Measurements from ENCODE around the gene DTX3L. TPM values are rescaled to one million over a fixed set of nuclear protein-coding genes. Genes with fewer than 3 reads are reported as not detected.

DTX3L gene
- total and polyA plus RNA-seq, 2 of the 13 experiments (the other 11 are each of a cell fraction or from before 2014, with no cell fraction given) = 2.5 to 10.9 TPM

DNA sequence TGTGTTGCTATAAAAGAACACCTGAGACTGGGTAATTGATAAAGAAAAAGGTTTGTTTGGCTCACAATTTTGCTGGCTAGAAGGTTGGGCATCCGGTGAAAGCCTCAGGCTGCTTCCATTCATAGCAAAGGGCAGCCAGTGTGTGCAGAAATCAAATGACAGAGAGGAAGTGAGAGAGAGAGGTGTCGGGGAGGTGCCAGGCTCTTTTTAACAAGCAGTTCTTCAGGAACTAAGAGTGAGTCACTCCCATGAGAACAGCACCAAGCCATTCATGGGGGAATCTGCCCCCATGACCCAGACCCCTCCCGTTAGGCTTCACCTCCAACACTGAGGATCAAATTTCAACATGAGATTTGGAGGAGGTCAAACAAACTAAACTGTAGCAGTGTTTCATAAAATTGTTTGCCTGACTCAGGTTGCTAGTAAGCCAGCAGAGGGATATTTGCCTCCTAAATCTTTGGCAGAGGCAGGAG, 8.8 kb downstream of the DTX3L start (continued):
- TF ChIP-seq, protein P1, sequence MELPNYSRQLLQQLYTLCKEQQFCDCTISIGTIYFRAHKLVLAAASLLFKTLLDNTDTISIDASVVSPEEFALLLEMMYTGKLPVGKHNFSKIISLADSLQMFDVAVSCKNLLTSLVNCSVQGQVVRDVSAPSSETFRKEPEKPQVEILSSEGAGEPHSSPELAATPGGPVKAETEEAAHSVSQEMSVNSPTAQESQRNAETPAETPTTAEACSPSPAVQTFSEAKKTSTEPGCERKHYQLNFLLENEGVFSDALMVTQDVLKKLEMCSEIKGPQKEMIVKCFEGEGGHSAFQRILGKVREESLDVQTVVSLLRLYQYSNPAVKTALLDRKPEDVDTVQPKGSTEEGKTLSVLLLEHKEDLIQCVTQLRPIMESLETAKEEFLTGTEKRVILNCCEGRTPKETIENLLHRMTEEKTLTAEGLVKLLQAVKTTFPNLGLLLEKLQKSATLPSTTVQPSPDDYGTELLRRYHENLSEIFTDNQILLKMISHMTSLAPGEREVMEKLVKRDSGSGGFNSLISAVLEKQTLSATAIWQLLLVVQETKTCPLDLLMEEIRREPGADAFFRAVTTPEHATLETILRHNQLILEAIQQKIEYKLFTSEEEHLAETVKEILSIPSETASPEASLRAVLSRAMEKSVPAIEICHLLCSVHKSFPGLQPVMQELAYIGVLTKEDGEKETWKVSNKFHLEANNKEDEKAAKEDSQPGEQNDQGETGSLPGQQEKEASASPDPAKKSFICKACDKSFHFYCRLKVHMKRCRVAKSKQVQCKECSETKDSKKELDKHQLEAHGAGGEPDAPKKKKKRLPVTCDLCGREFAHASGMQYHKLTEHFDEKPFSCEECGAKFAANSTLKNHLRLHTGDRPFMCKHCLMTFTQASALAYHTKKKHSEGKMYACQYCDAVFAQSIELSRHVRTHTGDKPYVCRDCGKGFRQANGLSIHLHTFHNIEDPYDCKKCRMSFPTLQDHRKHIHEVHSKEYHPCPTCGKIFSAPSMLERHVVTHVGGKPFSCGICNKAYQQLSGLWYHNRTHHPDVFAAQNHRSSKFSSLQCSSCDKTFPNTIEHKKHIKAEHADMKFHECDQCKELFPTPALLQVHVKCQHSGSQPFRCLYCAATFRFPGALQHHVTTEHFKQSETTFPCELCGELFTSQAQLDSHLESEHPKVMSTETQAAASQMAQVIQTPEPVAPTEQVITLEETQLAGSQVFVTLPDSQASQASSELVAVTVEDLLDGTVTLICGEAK (IDR thresholded peaks at IDR 0.05) = no peak
- TF ChIP-seq, protein P1 (CRISPR knock-in tag; IDR thresholded peaks at IDR 0.05) = no peak
- TF ChIP-seq, protein P2, sequence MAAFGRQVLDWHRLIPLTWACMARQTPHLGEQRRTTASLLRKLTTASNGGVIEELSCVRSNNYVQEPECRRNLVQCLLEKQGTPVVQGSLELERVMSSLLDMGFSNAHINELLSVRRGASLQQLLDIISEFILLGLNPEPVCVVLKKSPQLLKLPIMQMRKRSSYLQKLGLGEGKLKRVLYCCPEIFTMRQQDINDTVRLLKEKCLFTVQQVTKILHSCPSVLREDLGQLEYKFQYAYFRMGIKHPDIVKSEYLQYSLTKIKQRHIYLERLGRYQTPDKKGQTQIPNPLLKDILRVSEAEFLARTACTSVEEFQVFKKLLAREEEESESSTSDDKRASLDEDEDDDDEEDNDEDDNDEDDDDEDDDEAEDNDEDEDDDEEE (CRISPR knock-in tag; IDR thresholded peaks at IDR 0.05) = no peak
- TF ChIP-seq, protein P3, sequence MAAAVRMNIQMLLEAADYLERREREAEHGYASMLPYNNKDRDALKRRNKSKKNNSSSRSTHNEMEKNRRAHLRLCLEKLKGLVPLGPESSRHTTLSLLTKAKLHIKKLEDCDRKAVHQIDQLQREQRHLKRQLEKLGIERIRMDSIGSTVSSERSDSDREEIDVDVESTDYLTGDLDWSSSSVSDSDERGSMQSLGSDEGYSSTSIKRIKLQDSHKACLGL (CRISPR knock-in tag; IDR thresholded peaks at IDR 0.05) = no peak
- TF ChIP-seq, protein P4, sequence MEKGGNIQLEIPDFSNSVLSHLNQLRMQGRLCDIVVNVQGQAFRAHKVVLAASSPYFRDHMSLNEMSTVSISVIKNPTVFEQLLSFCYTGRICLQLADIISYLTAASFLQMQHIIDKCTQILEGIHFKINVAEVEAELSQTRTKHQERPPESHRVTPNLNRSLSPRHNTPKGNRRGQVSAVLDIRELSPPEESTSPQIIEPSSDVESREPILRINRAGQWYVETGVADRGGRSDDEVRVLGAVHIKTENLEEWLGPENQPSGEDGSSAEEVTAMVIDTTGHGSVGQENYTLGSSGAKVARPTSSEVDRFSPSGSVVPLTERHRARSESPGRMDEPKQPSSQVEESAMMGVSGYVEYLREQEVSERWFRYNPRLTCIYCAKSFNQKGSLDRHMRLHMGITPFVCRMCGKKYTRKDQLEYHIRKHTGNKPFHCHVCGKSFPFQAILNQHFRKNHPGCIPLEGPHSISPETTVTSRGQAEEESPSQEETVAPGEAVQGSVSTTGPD (CRISPR knock-in tag; IDR thresholded peaks at IDR 0.05) = no peak
- TF ChIP-seq, protein P5, sequence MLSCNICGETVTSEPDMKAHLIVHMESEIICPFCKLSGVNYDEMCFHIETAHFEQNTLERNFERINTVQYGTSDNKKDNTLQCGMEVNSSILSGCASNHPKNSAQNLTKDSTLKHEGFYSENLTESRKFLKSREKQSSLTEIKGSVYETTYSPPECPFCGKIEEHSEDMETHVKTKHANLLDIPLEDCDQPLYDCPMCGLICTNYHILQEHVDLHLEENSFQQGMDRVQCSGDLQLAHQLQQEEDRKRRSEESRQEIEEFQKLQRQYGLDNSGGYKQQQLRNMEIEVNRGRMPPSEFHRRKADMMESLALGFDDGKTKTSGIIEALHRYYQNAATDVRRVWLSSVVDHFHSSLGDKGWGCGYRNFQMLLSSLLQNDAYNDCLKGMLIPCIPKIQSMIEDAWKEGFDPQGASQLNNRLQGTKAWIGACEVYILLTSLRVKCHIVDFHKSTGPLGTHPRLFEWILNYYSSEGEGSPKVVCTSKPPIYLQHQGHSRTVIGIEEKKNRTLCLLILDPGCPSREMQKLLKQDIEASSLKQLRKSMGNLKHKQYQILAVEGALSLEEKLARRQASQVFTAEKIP (CRISPR knock-in tag; IDR thresholded peaks at IDR 0.05; ENCODE audit: borderline replicate concordance) = no peak
- TF ChIP-seq, protein P6, sequence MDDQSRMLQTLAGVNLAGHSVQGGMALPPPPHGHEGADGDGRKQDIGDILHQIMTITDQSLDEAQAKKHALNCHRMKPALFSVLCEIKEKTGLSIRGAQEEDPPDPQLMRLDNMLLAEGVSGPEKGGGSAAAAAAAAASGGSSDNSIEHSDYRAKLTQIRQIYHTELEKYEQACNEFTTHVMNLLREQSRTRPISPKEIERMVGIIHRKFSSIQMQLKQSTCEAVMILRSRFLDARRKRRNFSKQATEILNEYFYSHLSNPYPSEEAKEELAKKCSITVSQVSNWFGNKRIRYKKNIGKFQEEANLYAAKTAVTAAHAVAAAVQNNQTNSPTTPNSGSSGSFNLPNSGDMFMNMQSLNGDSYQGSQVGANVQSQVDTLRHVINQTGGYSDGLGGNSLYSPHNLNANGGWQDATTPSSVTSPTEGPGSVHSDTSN (CRISPR knock-in tag; IDR thresholded peaks at IDR 0.05; ENCODE audit: borderline replicate concordance) = no peak
- TF ChIP-seq SOX6 (IDR thresholded peaks at IDR 0.05) (no peak), SOX6 (CRISPR knock-in tag; IDR thresholded peaks at IDR 0.05) (peak; percentile 69), NFIB (CRISPR knock-in tag; IDR thresholded peaks at IDR 0.05; ENCODE audit: borderline replicate concordance) (no peak), PLRG1 (conservative IDR thresholded peaks at IDR 0.05) (no peak), KMT2A (CRISPR knock-in tag; IDR thresholded peaks at IDR 0.05) (no peak), SATB2 (CRISPR knock-in tag; IDR thresholded peaks at IDR 0.05) (no peak), ZNF616 (CRISPR knock-in tag; IDR thresholded peaks at IDR 0.05; ENCODE audit: low read depth) (no peak), FOXA1 (IDR thresholded peaks at IDR 0.05) (no peak), FOXA1 (CRISPR knock-in tag; IDR thresholded peaks at IDR 0.05) (peak; percentile 34; the same call in 1 of the 2 replicates)

All from HepG2 (cell line).